A549 treated with AZD2906 at 1 μM for 4 hours (cell line): ENCODE results near the gene SEC24B. TPM values are rescaled to one million over a fixed set of nuclear protein-coding genes. Genes with fewer than 3 reads are reported as not detected.

Source experiments
- total RNA-seq: library from RNA; stranded (reverse); fragments of 200-300 nt; extraction: Qiagen RNA extraction; gene quantifications from 5 replicates; pipeline ENCODE4 v1.2.3, GENCODE V29; 2022

SEC24B gene
- total RNA-seq: 16.0 to 20.8 TPM (median 19.3 TPM) in 5 replicates

GRCh38 chr4:109433205-109434006, at the start of gene SEC24B:
Gene SEC24B (plus strand): TSS chr4:109433815. CDS start chr4:109433870, 55 bp downstream.

GRCh38 chr4:109559983-109560686, 126.5 kb downstream of the SEC24B start, which contains the start of gene MCUB:
Gene MCUB (plus strand): TSS chr4:109560246. CDS start chr4:109560338, 92 bp downstream.

Other genes with a start within 250 kb of the SEC24B start
- not detected in 5 replicates for gene COL25A1, start 131.2 kb upstream of the SEC24B start, total RNA-seq
- 13.0 to 25.3 TPM (median 20.2 TPM) in 5 replicates for gene MCUB, start 126.4 kb downstream of the SEC24B start, total RNA-seq